GM04504 (cell line): ENCODE measurements around the gene RGS9BP.
"Not testable (repeated sequence)": the region's sequence is repeated elsewhere in the genome, so short reads cannot be mapped to it uniquely, and the experiment has no call there.

Experiments
- DNase-seq: peaks from one replicate; pipeline ENCODE4 v3.0.0-alpha.2; 2012; ENCODE audit warnings: low read depth

The RGS9BP gene

GRCh38 chr19:32675720-32676185 is at the start of gene RGS9BP:
Gene RGS9BP, plus strand, starts transcription at chr19:32675848. Its CDS starts 416 bp downstream, at chr19:32676264.
- peak; percentile 51 for DNase-seq

GRCh38 chr19:32626969-32627368 is 48.7 kb upstream of the RGS9BP start:
- DNase-seq: no peak

GRCh38 chr19:32627714-32628270 is 47.9 kb upstream of the RGS9BP start:
- DNase-seq: no peak

- no peak for DNase-seq
These were observed 45.3 kb upstream of the RGS9BP start for GRCh38 chr19:32630338-32630737.

GRCh38 chr19:32631381-32631780 is 44.3 kb upstream of the RGS9BP start:
- DNase-seq: no peak

- DNase-seq: no peak
These were observed 38.2 kb upstream of the RGS9BP start for GRCh38 chr19:32637480-32637879.

- no peak for DNase-seq
These were observed 37.0 kb upstream of the RGS9BP start for GRCh38 chr19:32638625-32639024.

- no peak for DNase-seq
These were observed 32.9 kb upstream of the RGS9BP start for GRCh38 chr19:32642771-32643170.

GRCh38 chr19:32646556-32646955 is 29.1 kb upstream of the RGS9BP start:
- DNase-seq: no peak

- DNase-seq: no peak
These were observed 28.3 kb upstream of the RGS9BP start for GRCh38 chr19:32647361-32647760.

- DNase-seq: no peak
These were observed 25.9 kb upstream of the RGS9BP start for GRCh38 chr19:32649751-32650150.

GRCh38 chr19:32650671-32651070 is 25.0 kb upstream of the RGS9BP start:
- DNase-seq: no peak

GRCh38 chr19:32651729-32652140 is 23.9 kb upstream of the RGS9BP start:
- no peak for DNase-seq

- DNase-seq: not testable (repeated sequence)
These were observed 23.3 kb upstream of the RGS9BP start for GRCh38 chr19:32652331-32652730.

- DNase-seq: no peak
These were observed 22.6 kb upstream of the RGS9BP start for GRCh38 chr19:32652894-32653598.

- no peak for DNase-seq
These were observed 22.1 kb upstream of the RGS9BP start for GRCh38 chr19:32653599-32653915.

- not testable (repeated sequence) for DNase-seq
These were observed 19.3 kb upstream of the RGS9BP start for GRCh38 chr19:32656379-32656778.

GRCh38 chr19:32658075-32658474 is 17.6 kb upstream of the RGS9BP start:
- no peak for DNase-seq

- no peak for DNase-seq
These were observed 17.1 kb upstream of the RGS9BP start for GRCh38 chr19:32658527-32658926.

- DNase-seq: no peak
These were observed 14.3 kb upstream of the RGS9BP start for GRCh38 chr19:32661318-32661717.

GRCh38 chr19:32662186-32662585 is 13.5 kb upstream of the RGS9BP start:
- DNase-seq: no peak

- no peak for DNase-seq
These were observed 9.6 kb upstream of the RGS9BP start for GRCh38 chr19:32666084-32666483.

GRCh38 chr19:32669310-32669709 is 6.3 kb upstream of the RGS9BP start:
- no peak for DNase-seq
